Medulla oblongata (tissue), 1 donor: ENCODE results near the gene C3orf70.
"Not testable (repeated sequence)": the region's sequence is repeated elsewhere in the genome, so short reads cannot be mapped to it uniquely, and the experiment has no call there.

Experiments
- DNase-seq: peaks from one replicate; pipeline ENCODE4 v3.0.0-alpha.2; 2015; ENCODE audit errors: extremely low spot score

C3orf70 gene

DNA sequence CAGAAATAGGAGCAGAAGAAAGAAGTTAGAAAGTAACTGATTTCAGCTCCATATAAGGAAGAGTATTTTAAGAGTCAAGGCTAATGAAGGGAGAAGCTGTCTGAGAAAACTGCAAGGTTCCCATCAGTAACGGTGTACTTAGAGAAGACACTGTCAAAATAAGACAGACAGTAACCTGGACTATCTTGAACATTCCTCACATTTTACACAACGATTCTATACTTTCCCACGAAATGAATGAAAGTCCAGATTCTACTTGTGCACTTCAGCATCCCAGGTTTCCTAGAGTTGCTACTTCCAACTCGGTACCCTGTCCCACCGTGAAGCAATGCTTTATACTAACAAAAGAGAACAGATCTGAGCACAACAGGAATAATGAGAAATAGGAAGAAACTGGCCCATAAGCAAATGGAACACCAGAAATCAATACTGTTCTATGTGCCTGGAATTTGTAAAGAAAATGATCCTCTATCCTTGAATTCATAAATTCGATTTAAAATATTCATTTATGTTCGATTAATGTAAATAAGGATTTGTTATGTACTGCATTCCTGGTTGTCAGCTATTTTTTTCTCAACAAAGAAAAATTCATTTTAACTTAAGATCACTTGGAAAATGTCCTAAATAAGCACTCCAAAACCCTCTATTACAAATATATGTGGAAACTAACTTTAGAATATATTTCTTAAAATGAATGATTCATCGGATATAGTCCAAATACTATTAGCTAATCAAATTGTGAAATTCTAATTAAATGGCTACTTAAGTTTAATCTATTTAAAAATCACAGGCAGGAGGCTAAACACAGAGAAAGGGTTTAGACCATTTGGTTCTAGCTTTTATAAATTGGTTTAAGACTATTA lies 1.5 kb downstream of the C3orf70 start:
- DNase-seq: peak; percentile 34

DNA sequence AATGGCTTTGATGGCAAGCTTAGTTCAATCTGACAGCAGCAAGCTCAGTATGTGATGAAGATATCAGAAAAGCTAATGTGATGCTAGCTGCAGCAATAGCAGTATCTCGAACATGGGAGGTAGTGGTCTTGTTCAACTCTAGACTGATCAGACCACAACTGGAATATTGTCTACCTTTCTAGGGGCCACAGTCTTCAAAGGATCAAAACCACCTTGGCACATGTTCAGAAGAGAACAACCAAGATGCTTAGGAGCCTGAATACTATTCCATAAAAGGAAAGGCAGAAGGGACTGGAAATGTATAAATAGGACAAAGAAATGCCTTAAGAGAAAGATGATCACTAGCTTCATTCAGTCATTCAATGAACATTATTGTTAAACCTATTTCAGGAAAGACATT lies 2.3 kb downstream of the C3orf70 start:
- peak; percentile 44 for DNase-seq

GRCh38 chr3:185149591-185149990 lies 3.3 kb downstream of the C3orf70 start:
- DNase-seq: peak; percentile 72

- no peak for DNase-seq
Observed at GRCh38 chr3:185145511-185145910, 7.3 kb downstream of the C3orf70 start.

- no peak for DNase-seq
Observed at GRCh38 chr3:185144784-185145183, 8.1 kb downstream of the C3orf70 start.

- DNase-seq: no peak
Observed at GRCh38 chr3:185137821-185138220, 15.0 kb downstream of the C3orf70 start.

DNA sequence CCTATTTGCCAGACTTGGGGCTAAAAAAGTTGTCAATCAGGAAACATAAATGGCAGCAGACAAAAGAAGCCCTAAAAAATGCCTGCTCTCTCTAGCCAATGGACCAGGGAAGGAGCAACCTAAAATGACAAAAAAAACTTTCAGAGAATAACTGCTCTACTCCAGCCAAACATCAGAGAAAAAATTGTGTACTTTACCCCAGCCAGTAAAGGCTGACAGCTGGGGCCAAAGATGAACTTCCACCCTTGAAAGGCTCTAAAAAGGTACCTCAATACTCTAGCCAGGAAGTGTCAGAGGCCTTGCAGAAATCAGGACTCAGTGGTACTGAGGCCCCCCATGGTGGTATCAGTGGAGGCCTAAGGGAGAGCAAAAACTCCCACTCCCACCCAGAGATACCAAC lies 18.4 kb downstream of the C3orf70 start:
- no peak for DNase-seq

GRCh38 chr3:185131602-185132256 lies 21.1 kb downstream of the C3orf70 start:
- DNase-seq: no peak

DNA sequence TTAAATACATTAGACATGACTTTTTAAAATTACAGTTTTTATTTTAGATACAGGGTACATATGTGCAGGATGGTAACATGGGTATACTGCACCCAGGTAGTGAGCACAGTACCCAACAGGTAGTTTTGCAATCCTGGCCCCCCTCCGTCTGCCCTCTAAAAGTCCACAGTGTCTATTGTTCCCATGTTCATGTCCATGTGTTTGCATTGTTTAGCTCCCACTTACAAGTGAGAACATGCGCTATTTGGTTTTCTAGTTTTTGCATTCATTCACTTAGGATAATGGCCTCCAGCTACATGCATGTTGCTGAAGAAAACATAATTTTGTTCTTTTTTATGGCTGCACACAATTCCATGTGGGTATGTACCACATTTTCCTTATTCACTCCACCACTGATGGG lies 23.8 kb downstream of the C3orf70 start:
- no peak for DNase-seq

- DNase-seq: no peak
Observed at GRCh38 chr3:185126201-185126600, 26.7 kb downstream of the C3orf70 start.

DNA sequence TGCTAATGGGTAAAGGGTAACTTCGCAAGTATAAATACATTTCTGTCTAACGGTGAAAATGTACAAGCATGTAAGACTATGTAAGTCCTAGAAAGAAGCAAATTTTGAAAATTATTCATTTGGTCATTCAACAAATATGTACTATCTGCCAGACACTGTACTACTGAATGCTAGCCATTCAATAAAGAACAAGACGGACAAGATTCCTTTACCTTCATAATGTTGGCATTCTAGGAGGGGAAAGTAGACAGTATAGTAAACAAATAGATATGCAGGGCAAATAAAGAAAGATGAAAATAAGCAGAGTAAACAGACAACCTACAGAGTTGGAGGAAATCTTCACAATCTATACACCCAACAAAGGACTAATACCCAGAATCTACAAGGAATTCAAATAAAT lies 32.7 kb downstream of the C3orf70 start:
- no peak for DNase-seq

- no peak for DNase-seq
Observed at GRCh38 chr3:185115371-185115770, 37.5 kb downstream of the C3orf70 start.

DNA sequence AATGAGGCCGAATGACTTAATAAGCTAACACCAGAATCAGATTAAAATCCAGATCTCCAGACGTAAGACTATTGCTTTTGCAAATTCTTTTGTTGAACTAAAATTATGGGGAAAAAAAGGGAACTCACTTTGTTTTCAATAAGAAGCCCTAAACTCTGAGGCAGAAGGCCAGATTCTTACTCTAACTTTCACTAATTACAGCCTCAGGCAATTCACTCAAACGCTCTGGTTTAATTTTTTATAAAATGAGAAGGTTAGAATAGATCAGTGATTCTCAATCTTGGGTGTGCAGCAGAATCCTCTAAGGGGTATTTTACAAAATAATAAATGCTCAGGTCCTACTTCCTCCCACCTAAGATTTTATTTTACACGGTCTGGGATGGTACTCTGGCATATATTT lies 38.1 kb downstream of the C3orf70 start:
- DNase-seq: no peak

DNA sequence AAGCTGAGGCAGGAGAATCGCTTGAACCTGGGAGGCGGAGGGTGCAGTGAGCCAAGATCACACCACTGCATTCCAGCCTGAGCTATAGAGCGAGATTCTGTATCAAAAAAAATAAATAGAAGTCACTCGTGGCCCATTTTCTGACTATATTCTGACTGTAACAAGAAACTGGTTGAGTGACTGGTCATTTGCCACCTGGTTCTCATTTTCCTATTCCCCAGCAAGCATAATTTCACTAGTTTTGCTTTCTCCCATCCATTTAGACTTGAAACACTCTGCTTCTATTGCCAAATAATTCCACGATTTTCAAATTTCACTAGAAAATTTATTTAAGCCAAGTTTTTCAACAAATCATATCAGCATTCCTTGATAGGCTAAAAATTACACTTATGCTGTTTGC lies 40.7 kb downstream of the C3orf70 start:
- DNase-seq: no peak

DNA sequence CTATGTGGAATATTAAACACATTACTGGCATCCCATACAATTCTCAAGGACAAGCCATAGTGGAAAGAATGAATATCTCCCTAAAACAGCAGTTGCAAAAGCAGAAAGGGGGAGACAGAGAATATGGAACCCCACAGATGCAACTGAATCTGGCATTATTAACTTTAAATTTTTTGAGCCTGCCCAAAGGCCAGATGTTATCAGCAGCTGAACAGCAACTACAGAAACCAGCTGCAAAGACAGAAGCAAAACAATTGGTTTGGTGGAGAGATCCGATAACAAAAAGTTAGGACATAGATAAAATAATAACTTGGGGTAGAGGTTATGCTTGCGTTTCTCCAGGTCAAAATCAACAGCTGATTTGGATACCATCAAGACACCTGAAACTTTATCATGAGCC lies 43.8 kb downstream of the C3orf70 start:
- not testable (repeated sequence) for DNase-seq

- DNase-seq: not testable (repeated sequence)
Observed at GRCh38 chr3:185106256-185106890, 46.5 kb downstream of the C3orf70 start.

DNA sequence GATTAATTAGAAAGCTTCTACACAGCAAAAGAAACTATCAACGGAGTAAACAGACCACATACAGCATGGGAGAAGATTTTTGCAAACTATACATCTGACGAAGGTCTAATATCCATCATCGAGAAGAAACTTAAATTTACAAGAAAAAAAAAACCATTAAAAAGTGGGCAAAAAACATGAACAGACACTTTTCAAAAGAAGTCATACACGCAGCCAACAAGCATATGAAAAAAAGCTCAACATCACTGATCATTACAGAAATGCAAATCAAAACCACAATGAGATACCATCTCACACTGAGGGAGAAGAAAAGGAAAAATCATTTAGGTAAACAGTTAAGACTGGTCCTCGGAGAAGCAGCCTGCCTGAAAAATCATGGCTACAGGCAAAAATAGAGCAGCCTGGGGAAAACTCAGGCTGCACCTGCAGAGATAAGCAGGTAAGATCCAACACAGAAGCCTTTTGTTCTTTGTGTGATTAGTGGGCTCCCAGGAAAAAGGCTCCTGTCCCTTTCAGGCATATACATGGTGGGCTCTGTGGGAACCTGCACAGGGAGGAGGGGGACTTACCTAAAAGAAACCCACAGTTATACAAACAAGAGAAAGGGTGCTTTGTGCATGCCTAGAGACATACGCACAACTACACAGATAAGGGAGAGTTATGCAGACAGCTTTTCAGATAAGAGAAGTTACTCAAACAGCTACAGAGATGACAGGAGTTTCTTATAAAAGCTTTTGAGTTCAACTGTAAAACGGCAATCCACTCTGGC lies 49.3 kb downstream of the C3orf70 start:
- no peak for DNase-seq

- no peak for DNase-seq
Observed at GRCh38 chr3:185094697-185095096, 58.2 kb downstream of the C3orf70 start.

DNA sequence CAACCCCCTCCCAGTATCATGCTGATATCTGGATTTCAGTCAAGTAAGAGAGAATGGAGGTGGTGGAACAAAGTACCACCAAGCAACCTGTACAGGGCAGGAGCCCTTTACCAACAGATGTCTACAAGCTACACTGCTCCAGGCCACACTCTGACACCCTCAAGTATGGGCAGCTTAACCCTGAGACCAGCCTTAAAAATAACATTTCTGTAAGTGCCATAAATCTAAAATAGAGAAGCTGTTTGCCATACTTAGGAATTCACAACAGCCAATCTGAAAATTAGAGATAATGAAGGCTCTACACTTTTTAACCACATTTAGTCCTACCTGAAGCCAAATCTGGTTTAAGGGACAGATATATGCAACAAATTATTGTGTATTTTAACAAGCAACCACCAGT lies 59.7 kb downstream of the C3orf70 start:
- no peak for DNase-seq

GRCh38 chr3:185090811-185091210 lies 62.0 kb downstream of the C3orf70 start:
- DNase-seq: no peak

- no peak for DNase-seq
Observed at GRCh38 chr3:185089751-185090150, 63.1 kb downstream of the C3orf70 start.

DNA sequence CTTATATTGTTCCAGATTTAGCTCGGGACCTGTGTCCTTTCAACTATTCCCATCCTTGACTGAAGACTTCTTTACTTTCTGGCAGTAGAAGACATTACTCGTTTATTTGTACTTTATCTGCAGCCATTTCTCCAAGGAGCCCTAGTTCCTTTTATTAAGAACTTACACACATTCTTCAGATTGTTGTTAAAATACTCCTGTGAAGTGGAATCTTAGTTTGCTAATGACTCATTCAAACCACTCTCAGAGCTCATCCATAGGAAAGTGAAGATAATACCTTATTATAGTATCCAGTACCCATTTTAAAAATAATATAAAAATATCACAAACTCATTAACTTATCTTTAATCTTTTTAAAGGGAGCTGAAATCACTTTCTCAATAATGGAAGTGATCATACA lies 63.5 kb downstream of the C3orf70 start:
- DNase-seq: no peak
